Right lobe of liver (tissue), 6 donors: ENCODE results near the gene PCCA. TPM values are rescaled to one million over a fixed set of nuclear protein-coding genes. Genes with fewer than 3 reads are reported as not detected.

ENCODE experiments used
- ATAC-seq, 4 donors: fragments of 200-7000 bp; cut with Tn5 transposase; one replicate each; pipeline ENCODE4 v1.9.1; 2020; ENCODE audit warnings: mild to moderate bottlenecking in 4 of 4, moderate library complexity in 4 of 4
- DNase-seq, 3 donors: peaks; one replicate each; pipeline ENCODE4 v3.0.0-alpha.2; 2020
- H3K27ac ChIP-seq, 3 donors: fragments of 200-600 bp; one replicate each; pipeline ENCODE4 v1.8.0; 2022
- H3K27me3 ChIP-seq, 2 donors: fragments of 200-600 bp; one replicate each; pipeline ENCODE4 v1.8.0; 2022
- H3K36me3 ChIP-seq, 4 donors: fragments of 200-600 bp; sonication (generic) in 1 of 4; one replicate each; pipeline versions ENCODE4 v1.5.1 to v1.8.0; 2017 to 2022; ENCODE audit warnings: control low read depth in 1 of 4
- H3K4me1 ChIP-seq, 4 donors: fragments of 200-600 bp; sonication (generic) in 1 of 4; one replicate each; pipeline versions ENCODE4 v1.5.1 to v1.8.0; 2017 to 2022; ENCODE audit warnings: control low read depth in 1 of 4
- H3K4me3 ChIP-seq, 3 donors: fragments of 200-600 bp; one replicate each; pipeline ENCODE4 v1.8.0; 2022
- H3K9me3 ChIP-seq, 4 donors: fragments of 200-600 bp; sonication (generic) in 1 of 4; one replicate each; pipeline versions ENCODE4 v1.5.1 to v1.8.0; 2017 to 2022; ENCODE audit warnings: control low read depth in 1 of 4
- CTCF ChIP-seq, 4 donors: fragments of 200-600 bp in 3 of 4; fragments of 450-650 bp in 1 of 4; IDR thresholded peaks; one replicate each; pipeline versions ENCODE4 v1.5.1 to v1.8.0; 2016 to 2022; ENCODE audit warnings: antibody characterized with exemption in 4 of 4, mild to moderate bottlenecking in 2 of 4
- POLR2A ChIP-seq: fragments of 450-650 bp; IDR thresholded peaks from one replicate; pipeline ENCODE4 v1.6.1; 2017; ENCODE audit warnings: antibody characterized with exemption, mild to moderate bottlenecking
- WGBS: methylation state at CpG from one replicate; pipeline ENCODE4 v1.1.6; 2018; ENCODE audit warnings: low coverage, low lambda C conversion rate; ENCODE audit not compliant: insufficient coverage; ENCODE audit errors: missing lambda C conversion rate; 5-methylcytosine and 5-hydroxymethylcytosine counted together
- intact Hi-C, 2 donors: fragments of 100-400 bp; cut with DNase I; formaldehyde crosslinking; loops; one replicate each; pipeline versions ENCODE4 v1.11.2 to v1.14.1; 2022
- long read RNA-seq: library from polyadenylated mRNA; unstranded; transcript quantifications from one replicate; pipeline ENCODE4 v2.0.0, GENCODE V29; 2019
- total RNA-seq, 6 experiments: library from RNA; depleted of rRNA in 2 of 6; stranded (reverse); fragments of >200 nt in 2 of 6; fragmentation: NEBNext Ultra II Directional in 3 of 6; extraction: Animal tissue kit (Norgen Biotek cat#: 25700) in 3 of 6; gene quantifications; one replicate each; pipeline versions ENCODE4 v1.1.0 to v1.2.4, GENCODE V29; 2016 to 2023
- donor health status: DM: no; HTN: yes; CAD: no.
- donor health status: DM: no; HTN: no; CAD: no.
- donor health status: DM: no; HTN: no; CAD: no.
- donor health status: DM: no; HTN: yes; CAD: no.
- donor health status: DM: no; HTN: yes; CAD: no.

The PCCA gene
- 100 to 1,000 TPM in 1 of 6 experiments, 10 to 100 TPM in 5; 58.2 to 161 (median 85.2) TPM for total RNA-seq
- long read RNA-seq, transcript PCCA-202 (24 exons, 2,494 nt): major isoform, 29 of 43 reads
- long read RNA-seq, partial matches to known transcripts: 8 of 43 reads
- long read RNA-seq, other reads (novel, unspliced or antisense): 5 of 43 reads

- 0% methylated on average over 19 of the region's 77 CpGs for WGBS
- intact Hi-C loops: no loop called here
- H3K4me1 ChIP-seq: peaks cover 0 to 29% (median 11%) of the 10 kb centered on the region in 4 donors
- DNase-seq (peak; percentile 97 to 98 (median 98)), ATAC-seq (peak; percentile 95 to 98 (median 95))
- peak within 1 kb of the TSS; percentile 85 to 97 (median 92) for H3K27ac ChIP-seq
- H3K9me3 ChIP-seq: no peaks in the 10 kb centered on the region
- peaks cover 0 to 8% (median 0%) of the 10 kb centered on the region in 4 donors for H3K36me3 ChIP-seq
- H3K27me3 ChIP-seq: no peaks in the 10 kb centered on the region
- peak within 1 kb of the TSS; percentile 99 for H3K4me3 ChIP-seq
- TF ChIP-seq POLR2A (peak; percentile 95), CTCF (IDR thresholded peaks at IDR 0.05) (no peak)
Measured at GRCh38 chr13:100088644-100089464, at the start of gene PCCA. Gene PCCA (plus strand): TSS chr13:100089093. CDS start chr13:100089121, 28 bp downstream.

DNA sequence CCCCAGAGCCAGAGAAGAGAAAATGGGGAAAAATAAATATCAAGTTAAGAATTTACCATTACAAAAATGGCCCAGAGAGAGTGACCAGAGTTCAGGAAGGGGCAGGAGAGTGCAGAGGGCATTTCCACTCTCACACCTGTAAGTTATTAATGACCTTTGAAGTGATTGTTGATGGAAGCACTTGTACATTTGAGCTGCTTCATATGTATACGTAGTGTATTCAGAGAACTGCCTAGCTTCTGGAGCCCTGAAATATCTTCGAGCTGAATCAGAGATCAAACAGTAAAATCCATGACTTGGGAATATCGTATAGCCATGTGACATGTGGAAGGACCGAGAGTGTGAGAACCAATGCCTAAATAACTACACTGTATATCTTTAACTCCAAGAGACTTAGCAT lies 49.2 kb upstream of the PCCA start:
- peak; percentile 46 to 79 (median 64) for ATAC-seq
- no peaks in the 10 kb centered on the region for H3K36me3 ChIP-seq
- whole genome bisulfite sequencing: 48% methylated on average over 4 of the region's 4 CpGs

GRCh38 chr13:100040196-100040595 lies 48.7 kb upstream of the PCCA start:
- Histone ChIP-seq H3K27me3 (no peaks in the 10 kb centered on the region), H3K9me3 (no peaks in the 10 kb centered on the region), H3K4me1 (peaks cover 0 to 13% (median 0%) of the 10 kb centered on the region in 4 donors), H3K27ac (peak overlapping the region in 1 of 3 donors; percentile 68), H3K4me3 (peak overlapping the region in 1 of 3 donors; percentile 10), H3K36me3 (no peaks in the 10 kb centered on the region)
- WGBS: 13% methylated on average over 3 of the region's 3 CpGs
- TF ChIP-seq CTCF (IDR thresholded peaks at IDR 0.05): no peak
- TF ChIP-seq POLR2A: no peak
- intact Hi-C loops: no loop called here
- DNase-seq (no peak), ATAC-seq (peak; percentile 49 to 83 (median 71))

More for the DNA sequence above, 49.2 kb upstream of the PCCA start:
- no peak for DNase-seq
- Histone ChIP-seq H3K27me3 (no peaks in the 10 kb centered on the region), H3K4me1 (peaks cover 0 to 9% (median 0%) of the 10 kb centered on the region in 4 donors), H3K4me3 (peak overlapping the region in 1 of 3 donors; percentile 10), H3K9me3 (no peaks in the 10 kb centered on the region), H3K27ac (peak overlapping the region in 1 of 3 donors; percentile 68)
- intact Hi-C loops: no loop called here
- no peak for TF ChIP-seq CTCF (IDR thresholded peaks at IDR 0.05)
- no peak for TF ChIP-seq POLR2A

DNA sequence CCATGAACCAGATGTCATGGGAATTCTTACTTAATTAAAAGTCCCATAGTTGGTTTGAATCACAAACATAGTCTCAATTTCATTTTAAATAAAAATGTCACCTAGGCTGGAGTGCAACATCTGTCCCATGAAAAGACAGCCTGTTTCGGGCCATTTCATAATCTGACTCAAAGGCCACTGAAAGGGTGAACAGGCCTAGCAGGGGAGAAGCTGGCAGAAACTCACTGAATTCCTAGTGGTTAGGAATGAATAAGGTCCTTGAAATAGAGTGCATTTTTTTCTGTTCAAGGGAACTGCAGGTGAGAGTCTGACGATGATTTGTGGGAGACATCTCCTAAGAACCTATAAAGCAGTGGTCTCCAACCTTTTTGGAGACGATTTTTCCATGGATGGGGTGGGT lies 44.0 kb upstream of the PCCA start:
- DNase-seq: no peak
- ATAC-seq: peak in 3 of 4 donors; percentile 27 to 71 (median 43)
- no peaks in the 10 kb centered on the region for H3K27me3 ChIP-seq
- no peaks in the 10 kb centered on the region for H3K9me3 ChIP-seq
- H3K4me3 ChIP-seq: no peak overlapping the region
- intact Hi-C loops: no loop called here
- TF ChIP-seq CTCF (IDR thresholded peaks at IDR 0.05) (no peak), POLR2A (no peak)
- WGBS: 66% methylated on average over 3 of the region's 3 CpGs
- H3K36me3 ChIP-seq: no peaks in the 10 kb centered on the region
- H3K4me1 ChIP-seq: peaks cover 0 to 11% (median 0%) of the 10 kb centered on the region in 4 donors
- no peak overlapping the region for H3K27ac ChIP-seq
